CD8-positive, alpha-beta memory T cell (primary cell): ENCODE data around the gene OLA1. TPM values are rescaled to one million over a fixed set of nuclear protein-coding genes. Genes with fewer than 3 reads are reported as not detected.

Experiments
- CTCF ChIA-PET: fragments of 350-600 bp; sonication (Branson Sonifier 250); formaldehyde crosslinking; loops from one replicate; lab custom pipeline; 2021; ENCODE audit warnings: antibody characterized with exemption; lab: Charles Lee
- POLR2A ChIA-PET: fragments of 350-600 bp; sonication (Branson Sonifier 250); formaldehyde crosslinking; loops from one replicate; lab custom pipeline; 2021; ENCODE audit warnings: antibody characterized with exemption; lab: Charles Lee
- DNase-seq, 5 donors: peaks; one replicate each; pipeline versions ENCODE4 v3.0.0 to v3.0.0-alpha.2; 2020 to 2022; ENCODE audit warnings: mixed read lengths in 1 of 5
- H3K27ac ChIP-seq: one replicate; pipeline ENCODE4 v1.7.0; 2013; ENCODE audit warnings: low read depth, mild to moderate bottlenecking, low read length, moderate library complexity
- H3K27me3 ChIP-seq: 2 replicates; pipeline ENCODE4 v1.7.0; 2013; ENCODE audit warnings: low read length, mild to moderate bottlenecking; ENCODE audit not compliant: insufficient read depth, poor library complexity, severe bottlenecking
- H3K36me3 ChIP-seq: 2 replicates; pipeline ENCODE4 v1.7.0; 2013; ENCODE audit warnings: mild to moderate bottlenecking, low read length, moderate library complexity; ENCODE audit not compliant: insufficient read depth
- H3K4me1 ChIP-seq: 2 replicates; pipeline ENCODE4 v1.7.0; 2013; ENCODE audit warnings: mild to moderate bottlenecking, low read length, moderate library complexity; ENCODE audit not compliant: insufficient read depth
- H3K4me3 ChIP-seq: 2 replicates; pipeline ENCODE4 v1.7.0; 2013; ENCODE audit warnings: mild to moderate bottlenecking, low read length
- H3K9me3 ChIP-seq: 2 replicates; pipeline ENCODE4 v1.7.0; 2013; ENCODE audit warnings: mild to moderate bottlenecking, low read length
- H3K27ac Mint-ChIP-seq, 8 donors: one replicate each; pipeline ENCODE4 v1.8.0; 2020 to 2021; ENCODE audit warnings: mixed read lengths in 8 of 8, mild to moderate bottlenecking in 6 of 8, inconsistent platforms in 3 of 8, moderate library complexity in 3 of 8
- H3K27me3 Mint-ChIP-seq, 2 donors: one replicate each; pipeline ENCODE4 v1.8.0; 2020 to 2021; ENCODE audit warnings: mixed read lengths in 2 of 2, mild to moderate bottlenecking in 1 of 2, moderate library complexity in 1 of 2
- H3K36me3 Mint-ChIP-seq, 3 donors: one replicate each; pipeline ENCODE4 v1.8.0; 2020 to 2021; ENCODE audit warnings: mixed read lengths in 3 of 3, inconsistent platforms in 1 of 3, mild to moderate bottlenecking in 1 of 3
- H3K4me1 Mint-ChIP-seq, 3 donors: one replicate each; pipeline ENCODE4 v1.8.0; 2020 to 2021; ENCODE audit warnings: mixed read lengths in 3 of 3, inconsistent platforms in 1 of 3, mild to moderate bottlenecking in 1 of 3
- H3K4me3 Mint-ChIP-seq, 7 donors: one replicate each; pipeline ENCODE4 v1.8.0; 2020 to 2021; ENCODE audit warnings: mixed read lengths in 7 of 7, mild to moderate bottlenecking in 6 of 7, moderate library complexity in 4 of 7, inconsistent platforms in 2 of 7
- H3K9me3 Mint-ChIP-seq, 5 donors: one replicate each; pipeline ENCODE4 v1.8.0; 2020 to 2022; ENCODE audit warnings: mixed read lengths in 5 of 5, mild to moderate bottlenecking in 3 of 5, moderate library complexity in 2 of 5, inconsistent platforms in 1 of 5
- polyA plus RNA-seq: library from polyadenylated mRNA; unstranded; fragments of 300-500 nt; fragmentation: Illumina TruSeq; gene quantifications from one replicate; pipeline ENCODE4 v1.2.3, GENCODE V29; 2021
- total RNA-seq, 2 experiments: library from RNA; stranded (reverse); gene quantifications; one replicate each; pipeline ENCODE4 v1.2.3, GENCODE V29; 2021

The OLA1 gene
- total and polyA plus RNA-seq, 3 experiments from 2014 or later, result 63.4 to 146 (median 139) TPM

- Histone ChIP-seq H3K27ac (no peak overlapping the region), H3K27me3 (no peaks in the 10 kb centered on the region), H3K9me3 (no peaks in the 10 kb centered on the region), H3K4me1 (no peaks in the 10 kb centered on the region), H3K36me3 (no peaks in the 10 kb centered on the region), H3K4me3 (no peak overlapping the region)
- ChIA-PET CTCF (interaction anchor here (0.8 kb wide), 1 partner anchor 9 kb away, joined by 3 read pairs; no protein-coding TSS in a partner anchor), POLR2A (no interaction called here)
- Mint-ChIP-seq H3K4me3 (no peak overlapping the region), H3K27ac (no peak overlapping the region), H3K27me3 (no peaks in the 10 kb centered on the region), H3K9me3 (no peaks in the 10 kb centered on the region), H3K36me3 (peaks cover 2 to 4% (median 3%) of the 10 kb centered on the region in 3 donors), H3K4me1 (peaks cover 0 to 17% (median 4%) of the 10 kb centered on the region in 3 donors)
- no peak for DNase-seq
Observed at GRCh38 chr2:174208026-174208425, 40.3 kb downstream of the OLA1 start.

DNA sequence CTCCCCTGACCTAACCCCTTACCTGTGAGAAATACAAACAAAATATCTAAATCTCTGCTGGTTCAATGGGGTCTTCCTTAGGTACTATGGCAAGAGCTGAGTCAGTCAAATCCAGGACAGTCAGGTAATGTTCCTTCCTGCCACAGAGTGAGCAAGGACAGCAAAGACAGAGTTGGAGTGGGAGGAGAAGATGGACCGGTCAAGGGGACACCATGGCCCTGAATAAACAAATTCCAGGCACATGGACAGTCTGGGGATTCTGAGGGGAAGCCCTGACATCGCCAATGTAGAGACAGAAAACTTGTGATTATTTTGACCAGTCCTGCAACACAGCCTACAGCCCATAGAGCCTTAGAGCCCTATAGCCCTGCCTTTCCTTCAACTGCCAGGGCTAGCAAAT is 42.8 kb downstream of the OLA1 start:
- no peak overlapping the region for H3K4me3 Mint-ChIP-seq
- Histone ChIP-seq H3K36me3 (no peaks in the 10 kb centered on the region), H3K27ac (no peak overlapping the region), H3K4me3 (no peak overlapping the region), H3K4me1 (no peaks in the 10 kb centered on the region), H3K27me3 (no peaks in the 10 kb centered on the region), H3K9me3 (no peaks in the 10 kb centered on the region)
- peaks cover 0 to 11% (median 4%) of the 10 kb centered on the region in 3 donors for H3K4me1 Mint-ChIP-seq
- H3K9me3 Mint-ChIP-seq, result no peaks in the 10 kb centered on the region
- CTCF ChIA-PET, result no interaction called here
- POLR2A ChIA-PET, result no interaction called here
- H3K36me3 Mint-ChIP-seq, result peaks cover 2 to 5% (median 3%) of the 10 kb centered on the region in 3 donors
- no peak for DNase-seq
- no peak overlapping the region for H3K27ac Mint-ChIP-seq
- H3K27me3 Mint-ChIP-seq, result no peaks in the 10 kb centered on the region

- Mint-ChIP-seq H3K27ac (no peak overlapping the region), H3K9me3 (no peaks in the 10 kb centered on the region), H3K36me3 (peaks cover 2 to 3% (median 3%) of the 10 kb centered on the region in 3 donors), H3K27me3 (no peaks in the 10 kb centered on the region), H3K4me1 (peaks cover 0 to 5% (median 0%) of the 10 kb centered on the region in 3 donors), H3K4me3 (no peak overlapping the region)
- Histone ChIP-seq H3K36me3 (no peaks in the 10 kb centered on the region), H3K4me3 (no peak overlapping the region), H3K27me3 (no peaks in the 10 kb centered on the region), H3K27ac (no peak overlapping the region), H3K4me1 (no peaks in the 10 kb centered on the region), H3K9me3 (no peaks in the 10 kb centered on the region)
- POLR2A ChIA-PET, result no interaction called here
- CTCF ChIA-PET, result no interaction called here
- DNase-seq, result no peak
Observed at GRCh38 chr2:174202188-174202587, 46.1 kb downstream of the OLA1 start.

DNA sequence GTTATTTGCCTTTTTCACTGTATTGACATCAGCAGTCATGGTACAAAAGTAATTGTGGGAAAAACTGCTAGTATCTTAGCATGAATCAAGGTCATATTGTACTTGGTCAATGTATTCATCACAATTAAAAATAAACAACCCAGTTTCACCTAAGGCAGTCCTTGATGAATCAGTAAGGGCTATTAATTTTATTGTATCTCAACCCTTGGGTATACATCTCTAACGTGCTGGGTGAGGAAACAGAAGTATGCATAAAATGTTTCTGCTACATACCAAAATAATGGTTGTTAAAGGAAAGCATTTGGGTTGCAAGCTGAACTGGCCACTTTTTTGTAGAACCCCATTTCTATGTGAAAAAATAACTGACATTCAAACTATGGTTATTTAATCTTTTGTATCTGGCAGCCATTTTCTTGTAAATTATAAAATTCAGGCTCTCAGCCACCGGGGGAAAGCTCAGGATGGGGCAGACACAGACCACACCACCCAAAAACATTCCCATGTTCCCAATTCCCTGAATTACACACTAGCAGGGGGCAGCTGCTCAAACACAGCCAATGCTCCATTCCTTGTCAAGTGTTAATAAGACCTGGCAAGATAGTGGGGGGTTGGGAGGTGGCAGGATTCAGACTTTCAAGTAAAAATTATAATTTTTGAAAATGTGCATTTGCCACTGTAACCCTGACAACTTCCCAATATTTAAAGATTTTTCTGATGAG is 49.3 kb downstream of the OLA1 start:
- H3K36me3 Mint-ChIP-seq, result peaks cover 0 to 2% (median 0%) of the 10 kb centered on the region in 3 donors
- H3K9me3 Mint-ChIP-seq, result no peaks in the 10 kb centered on the region
- peaks cover 0 to 5% (median 1%) of the 10 kb centered on the region in 3 donors for H3K4me1 Mint-ChIP-seq
- Histone ChIP-seq H3K36me3 (no peaks in the 10 kb centered on the region), H3K27ac (no peak overlapping the region), H3K4me3 (no peak overlapping the region), H3K27me3 (no peaks in the 10 kb centered on the region), H3K4me1 (no peaks in the 10 kb centered on the region), H3K9me3 (no peaks in the 10 kb centered on the region)
- no peak for DNase-seq
- CTCF ChIA-PET, result interaction anchor here (1.0 kb wide), 1 partner anchor 10 kb away, joined by 3 read pairs; no protein-coding TSS in a partner anchor
- no peak overlapping the region for H3K27ac Mint-ChIP-seq
- no peak overlapping the region for H3K4me3 Mint-ChIP-seq
- no peaks in the 10 kb centered on the region for H3K27me3 Mint-ChIP-seq
- POLR2A ChIA-PET, result no interaction called here

DNA sequence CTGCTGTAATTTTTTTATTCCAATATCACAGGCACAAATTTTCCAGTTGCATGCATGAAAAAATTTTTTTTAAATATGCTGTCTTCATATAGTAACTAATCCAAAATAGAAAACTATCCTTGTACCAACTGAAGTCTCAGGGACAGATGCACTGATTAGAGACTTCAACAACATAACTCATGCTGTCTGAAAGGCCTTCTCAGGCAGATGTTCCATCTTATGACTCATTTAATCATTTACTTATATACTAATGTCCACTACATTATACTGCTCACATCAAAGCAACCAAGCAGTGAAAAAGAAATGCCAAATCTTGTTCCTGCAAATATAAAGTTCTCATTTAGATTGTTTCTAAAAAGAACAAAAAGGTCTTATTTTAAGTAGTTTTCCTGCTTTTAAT is 53.1 kb downstream of the OLA1 start:
- Mint-ChIP-seq H3K27ac (no peak overlapping the region), H3K36me3 (peaks cover 0 to 1% (median 0%) of the 10 kb centered on the region in 3 donors), H3K9me3 (no peaks in the 10 kb centered on the region), H3K4me1 (peaks cover 1 to 10% (median 6%) of the 10 kb centered on the region in 3 donors), H3K27me3 (no peaks in the 10 kb centered on the region), H3K4me3 (no peak overlapping the region)
- Histone ChIP-seq H3K9me3 (no peaks in the 10 kb centered on the region), H3K4me3 (no peak overlapping the region), H3K27ac (no peak overlapping the region), H3K27me3 (no peaks in the 10 kb centered on the region), H3K4me1 (no peaks in the 10 kb centered on the region), H3K36me3 (no peaks in the 10 kb centered on the region)
- ChIA-PET CTCF (no interaction called here), POLR2A (no interaction called here)
- DNase-seq, result no peak

GRCh38 chr2:174193737-174194136 is 54.6 kb downstream of the OLA1 start:
- POLR2A ChIA-PET, result no interaction called here
- no peak for DNase-seq
- H3K4me1 Mint-ChIP-seq, result peaks cover 9 to 14% (median 10%) of the 10 kb centered on the region in 3 donors

DNA sequence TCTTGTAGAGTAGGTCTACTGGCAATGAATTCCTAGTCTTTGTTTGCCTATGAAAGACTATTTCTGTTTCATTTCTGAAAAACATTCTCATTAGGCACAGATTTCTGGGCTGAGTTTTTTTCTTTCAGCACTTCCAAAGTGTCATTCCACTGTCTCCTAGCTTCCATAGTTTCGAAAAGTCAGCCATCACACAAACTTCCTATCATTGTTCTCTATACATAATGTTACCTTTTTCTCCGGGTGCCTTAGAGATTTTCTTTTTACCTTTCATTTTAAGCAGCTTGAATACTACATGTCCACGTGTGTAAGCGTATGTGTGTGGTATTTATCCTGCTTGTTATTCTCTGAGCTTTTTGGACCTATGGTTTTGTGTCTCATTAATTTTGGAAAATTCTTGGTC is 55.7 kb downstream of the OLA1 start:
- peaks cover 9 to 14% (median 10%) of the 10 kb centered on the region in 3 donors for H3K4me1 Mint-ChIP-seq
- no peak overlapping the region for H3K4me3 Mint-ChIP-seq
- no peak overlapping the region for H3K27ac Mint-ChIP-seq
- H3K27me3 ChIP-seq, result no peaks in the 10 kb centered on the region
- H3K9me3 Mint-ChIP-seq, result no peaks in the 10 kb centered on the region
- H3K27ac ChIP-seq, result no peak overlapping the region
- no peaks in the 10 kb centered on the region for H3K36me3 ChIP-seq
- no peak for DNase-seq
- H3K4me3 ChIP-seq, result no peak overlapping the region
- H3K27me3 Mint-ChIP-seq, result no peaks in the 10 kb centered on the region
- no peaks in the 10 kb centered on the region for H3K9me3 ChIP-seq
- CTCF ChIA-PET, result no interaction called here
- H3K36me3 Mint-ChIP-seq, result peaks cover 0 to 3% (median 1%) of the 10 kb centered on the region in 3 donors
- H3K4me1 ChIP-seq, result no peaks in the 10 kb centered on the region
- POLR2A ChIA-PET, result no interaction called here

More at GRCh38 chr2:174193737-174194136, 54.6 kb downstream of the OLA1 start:
- Mint-ChIP-seq H3K9me3 (no peaks in the 10 kb centered on the region), H3K36me3 (peaks cover 0 to 1% (median 0%) of the 10 kb centered on the region in 3 donors), H3K27me3 (no peaks in the 10 kb centered on the region), H3K4me3 (peak overlapping the region in 1 of 7 donors; percentile 11), H3K27ac (no peak overlapping the region)
- H3K27ac ChIP-seq, result no peak overlapping the region
- no peaks in the 10 kb centered on the region for H3K27me3 ChIP-seq
- CTCF ChIA-PET, result no interaction called here
- H3K4me3 ChIP-seq, result no peak overlapping the region
- no peaks in the 10 kb centered on the region for H3K36me3 ChIP-seq
- H3K4me1 ChIP-seq, result no peaks in the 10 kb centered on the region
- no peaks in the 10 kb centered on the region for H3K9me3 ChIP-seq

- H3K27ac Mint-ChIP-seq, result no peak overlapping the region
- CTCF ChIA-PET, result no interaction called here
Observed at GRCh38 chr2:174191342-174192074, 56.8 kb downstream of the OLA1 start.

More at GRCh38 chr2:174191342-174192074, 56.8 kb downstream of the OLA1 start:
- no peaks in the 10 kb centered on the region for H3K27me3 Mint-ChIP-seq
- no peak overlapping the region for H3K4me3 Mint-ChIP-seq
- no peaks in the 10 kb centered on the region for H3K9me3 ChIP-seq
- H3K36me3 ChIP-seq, result no peaks in the 10 kb centered on the region
- no peaks in the 10 kb centered on the region for H3K27me3 ChIP-seq
- peaks cover 5 to 14% (median 9%) of the 10 kb centered on the region in 3 donors for H3K4me1 Mint-ChIP-seq
- no peak for DNase-seq
- no peak overlapping the region for H3K4me3 ChIP-seq
- H3K4me1 ChIP-seq, result no peaks in the 10 kb centered on the region
- no peaks in the 10 kb centered on the region for H3K9me3 Mint-ChIP-seq
- POLR2A ChIA-PET, result no interaction called here
- no peak overlapping the region for H3K27ac ChIP-seq
- peaks cover 0 to 4% (median 1%) of the 10 kb centered on the region in 3 donors for H3K36me3 Mint-ChIP-seq
